IPS DF 6.9 (cell line): ENCODE measurements around the gene FAM222B.
A peak's percentile ranks its signal among the peaks of the same experiment; 100 is the strongest.
"Not testable (repeated sequence)": the region's sequence is repeated elsewhere in the genome, so short reads cannot be mapped to it uniquely, and the experiment has no call there.

ENCODE experiments used
- DNase-seq: peaks from one replicate; pipeline ENCODE4 v3.0.0-alpha.2; 2013; ENCODE audit warnings: low read depth, low spot score
- H3K27ac ChIP-seq: one replicate; pipeline ENCODE4 v1.5.1; 2013; ENCODE audit warnings: low read length, control low read depth
- H3K27me3 ChIP-seq: 2 replicates; pipeline ENCODE4 v1.6.1; 2013; ENCODE audit warnings: mild to moderate bottlenecking, low read length; ENCODE audit not compliant: control insufficient read depth, insufficient read depth
- H3K36me3 ChIP-seq: 2 replicates; pipeline ENCODE4 v1.6.1; 2013; ENCODE audit warnings: low read length; ENCODE audit not compliant: control insufficient read depth, insufficient read depth
- H3K4me1 ChIP-seq: 2 replicates; pipeline ENCODE4 v1.6.1; 2013; ENCODE audit warnings: low read length; ENCODE audit not compliant: control insufficient read depth, insufficient read depth
- H3K4me3 ChIP-seq: 2 replicates; pipeline ENCODE4 v1.5.1; 2013; ENCODE audit warnings: mild to moderate bottlenecking, low read length
- H3K9me3 ChIP-seq: 2 replicates; pipeline ENCODE4 v1.6.1; 2013; ENCODE audit warnings: low read length, inconsistent platforms; ENCODE audit not compliant: control insufficient read depth, insufficient read depth
- WGBS: extraction: QIAGEN DNeasy Blood & Tissue Kit; methylation state at CpG from one replicate; pipeline ENCODE4 v1.1.7; 2013; ENCODE audit warnings: mixed read lengths, missing lambda C conversion rate; ENCODE audit not compliant: insufficient read length, insufficient coverage; 5-methylcytosine and 5-hydroxymethylcytosine counted together

FAM222B gene

DNA sequence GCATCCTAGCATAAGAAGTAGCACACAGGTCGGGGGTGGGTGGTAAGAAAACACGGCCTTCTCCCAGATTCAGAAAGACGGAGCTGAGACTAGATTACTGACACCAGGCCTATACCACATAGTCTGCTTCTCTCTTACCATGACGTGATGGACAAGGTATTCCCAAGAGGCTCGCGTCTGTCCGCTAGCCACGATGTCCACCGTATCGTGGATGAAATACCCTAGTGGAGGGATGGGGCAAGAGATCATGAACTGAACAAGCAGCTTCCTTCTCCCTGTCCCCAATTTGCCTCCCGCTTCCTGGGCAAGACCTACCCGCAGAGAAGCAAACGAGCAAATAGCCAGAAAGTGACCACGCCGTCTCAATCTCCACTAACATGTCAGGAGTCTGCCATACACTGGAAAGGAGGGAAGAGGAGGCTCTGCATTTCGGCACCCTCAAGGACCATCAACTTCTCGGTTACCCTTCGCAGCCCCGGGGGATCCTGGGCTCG, 117.4 kb downstream of the FAM222B start:
- H3K9me3 ChIP-seq, result no peaks in the 10 kb centered on the region
- peaks cover 25% of the 10 kb centered on the region; the same call in 1 of the 2 replicates for H3K36me3 ChIP-seq
- WGBS, result no CpG with 5 or more reads among the region's 20 CpGs
- H3K27ac ChIP-seq, result no peak overlapping the region
- H3K27me3 ChIP-seq, result no peaks in the 10 kb centered on the region
- peak overlapping the region; percentile 55; the same call in 1 of the 2 replicates for H3K4me3 ChIP-seq
- no peaks in the 10 kb centered on the region for H3K4me1 ChIP-seq
- no peak for DNase-seq

DNA sequence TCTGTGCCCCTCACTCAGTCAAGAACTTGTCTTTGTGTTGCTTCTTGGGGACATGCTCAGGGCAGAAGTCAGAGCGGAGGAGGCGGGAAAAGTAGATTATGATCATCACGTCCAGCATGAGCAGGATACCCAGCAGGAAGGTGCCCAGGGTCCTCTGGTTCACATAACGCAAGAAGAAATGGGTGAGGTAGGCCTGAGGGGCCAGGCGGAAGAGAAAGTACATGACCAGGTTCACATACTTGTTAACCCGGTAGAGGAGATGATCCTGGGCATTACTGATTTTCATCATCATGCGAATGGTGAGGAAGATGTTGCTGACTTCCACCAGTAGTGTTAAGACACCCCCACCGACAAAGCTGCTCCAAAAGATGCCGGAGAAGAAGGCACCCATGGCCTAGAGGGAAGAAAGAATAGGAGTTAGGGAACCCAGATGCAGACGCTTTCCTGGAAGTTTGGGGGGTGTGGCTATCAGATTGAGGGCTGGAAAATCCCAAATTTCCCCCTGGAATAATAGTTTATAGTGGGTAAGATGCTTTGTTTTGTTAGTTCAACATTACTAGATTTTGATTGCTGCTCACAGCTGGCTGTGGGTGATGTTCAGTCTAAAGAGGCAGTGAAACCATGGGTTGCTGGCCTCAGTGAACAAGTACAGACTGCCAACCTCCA, 118.0 kb downstream of the FAM222B start:
- Histone ChIP-seq H3K36me3 (peaks cover 25% of the 10 kb centered on the region; the same call in 1 of the 2 replicates), H3K27me3 (no peaks in the 10 kb centered on the region), H3K4me3 (peak overlapping the region; percentile 55; the same call in 1 of the 2 replicates), H3K9me3 (no peaks in the 10 kb centered on the region), H3K27ac (no peak overlapping the region), H3K4me1 (no peaks in the 10 kb centered on the region)
- DNase-seq, result no peak
- no CpG with 5 or more reads among the region's 10 CpGs for WGBS

DNA sequence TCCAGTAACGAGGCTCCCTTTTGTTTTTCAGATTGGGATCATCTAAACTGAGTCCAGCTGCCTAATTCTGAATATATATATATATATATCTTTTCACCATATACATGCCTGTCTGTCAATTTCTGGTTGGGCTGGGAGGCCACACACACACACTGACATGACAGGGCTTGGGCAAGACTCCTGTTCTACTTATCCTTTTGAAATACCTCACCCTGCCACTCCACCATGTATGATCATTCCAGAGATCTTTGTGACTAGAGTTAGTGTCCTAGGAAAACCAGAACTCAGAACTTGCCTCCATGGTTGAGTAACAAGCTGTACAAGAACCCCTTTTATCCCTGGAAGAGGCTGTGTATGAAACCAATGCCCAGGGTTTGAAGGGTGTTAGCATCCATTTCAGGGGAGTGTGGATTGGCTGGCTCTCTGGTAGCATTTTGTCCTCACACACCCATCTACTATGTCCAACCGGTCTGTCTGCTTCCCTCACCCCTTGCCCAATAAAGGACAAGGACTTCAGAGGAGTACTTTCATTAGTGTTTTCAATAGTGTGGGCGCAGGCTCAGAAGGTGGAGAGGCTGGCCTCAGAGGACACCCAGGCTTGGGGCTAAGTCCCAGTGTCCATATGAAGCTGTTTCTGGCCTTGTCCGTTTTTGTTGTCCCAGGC, 118.6 kb downstream of the FAM222B start:
- not testable (repeated sequence) for H3K9me3 ChIP-seq, H3K27ac ChIP-seq, H3K4me3 ChIP-seq, H3K4me1 ChIP-seq, H3K27me3 ChIP-seq, DNase-seq
- H3K36me3 ChIP-seq, result peaks cover 25% of the 10 kb centered on the region; the same call in 1 of the 2 replicates
- no CpG with 5 or more reads among the region's 4 CpGs for WGBS

DNA sequence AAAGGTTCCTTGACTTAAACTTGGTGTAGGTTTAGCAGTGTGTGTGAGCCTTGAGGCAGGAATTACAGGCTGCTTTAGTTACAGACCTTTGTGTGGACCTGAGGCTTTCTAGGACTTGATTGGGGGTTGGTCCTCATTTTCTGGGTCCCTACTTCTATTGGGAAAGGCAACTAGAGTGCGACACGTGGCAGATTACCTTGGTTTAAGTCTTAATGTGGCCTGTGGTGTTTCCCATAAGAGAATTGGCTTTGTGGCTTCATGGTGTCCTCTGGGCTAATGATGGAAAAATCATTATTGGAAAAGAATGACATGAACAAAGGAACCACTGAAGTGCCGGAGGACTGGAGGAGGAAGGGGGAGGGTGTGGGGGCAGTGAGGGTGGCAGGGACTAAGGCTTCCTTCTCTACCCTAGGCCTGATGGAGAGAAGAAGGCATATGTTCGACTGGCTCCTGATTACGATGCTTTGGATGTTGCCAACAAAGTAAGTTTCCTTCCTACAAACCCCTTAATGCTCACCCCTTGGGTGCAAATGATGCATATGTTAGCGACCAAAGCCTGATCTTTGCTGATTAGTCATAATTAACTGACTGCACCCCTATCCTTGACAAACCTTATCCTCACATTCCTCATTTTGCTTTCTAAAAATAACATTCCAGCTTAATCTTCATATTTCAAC, 119.3 kb downstream of the FAM222B start:
- Histone ChIP-seq H3K27ac (no peak overlapping the region), H3K4me3 (no peak overlapping the region), H3K36me3 (peaks cover 25% of the 10 kb centered on the region; the same call in 1 of the 2 replicates), H3K9me3 (no peaks in the 10 kb centered on the region), H3K27me3 (no peaks in the 10 kb centered on the region), H3K4me1 (no peaks in the 10 kb centered on the region)
- DNase-seq, result no peak
- no CpG with 5 or more reads among the region's 6 CpGs for WGBS

DNA sequence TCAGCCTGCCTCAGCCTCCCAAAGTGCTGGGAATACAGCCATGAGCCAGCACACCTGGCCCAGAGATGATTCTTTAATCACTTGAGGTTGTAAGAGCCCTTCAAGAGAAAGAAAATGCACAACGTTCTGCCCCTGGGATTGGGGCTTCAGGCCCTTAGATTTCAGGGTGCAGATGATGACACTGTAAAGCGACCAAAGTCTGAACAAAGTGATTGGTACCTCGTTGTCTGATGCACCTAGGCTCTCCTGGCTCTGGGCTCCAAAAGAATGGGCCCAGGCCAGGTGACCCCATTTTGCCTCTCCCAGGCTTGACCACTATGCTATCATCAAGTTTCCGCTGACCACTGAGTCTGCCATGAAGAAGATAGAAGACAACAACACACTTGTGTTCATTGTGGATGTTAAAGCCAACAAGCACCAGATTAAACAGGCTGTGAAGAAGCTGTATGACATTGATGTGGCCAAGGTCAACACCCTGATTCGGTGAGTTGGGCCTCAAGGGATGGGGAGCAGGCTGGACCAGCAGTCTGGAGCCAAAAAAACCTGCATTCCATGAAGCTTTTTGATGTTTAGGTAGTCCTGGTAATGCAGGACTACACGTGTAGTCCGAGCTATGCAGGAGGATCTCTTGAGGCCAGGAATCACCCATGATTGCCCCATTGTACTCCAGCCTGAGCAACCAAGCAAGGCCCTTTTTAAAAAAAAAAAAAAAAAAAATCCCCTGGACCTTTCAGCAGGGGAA, 120.0 kb downstream of the FAM222B start:
- DNase-seq, result no peak

DNA sequence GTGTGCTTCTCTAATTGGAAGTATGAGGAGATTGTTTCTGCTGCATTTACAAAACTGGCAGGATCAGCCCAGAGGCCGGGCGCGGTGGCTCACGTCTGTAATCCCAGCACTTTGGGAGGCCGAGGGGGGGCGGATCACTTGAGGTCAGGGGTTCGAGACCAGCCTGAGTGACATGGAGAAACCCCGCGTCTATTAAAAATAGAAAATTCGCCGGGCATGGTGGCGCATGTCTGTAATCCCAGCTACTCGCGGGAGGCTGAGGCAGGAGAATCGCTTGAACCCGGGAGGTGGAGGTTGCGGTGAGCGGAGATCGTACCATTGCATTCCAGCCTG, 121.6 kb downstream of the FAM222B start:
- not testable (repeated sequence) for H3K27ac ChIP-seq, H3K27me3 ChIP-seq, H3K9me3 ChIP-seq, DNase-seq, H3K4me1 ChIP-seq
- H3K36me3 ChIP-seq, result peaks cover 25% of the 10 kb centered on the region; the same call in 1 of the 2 replicates
- WGBS, result no CpG with 5 or more reads among the region's 19 CpGs
- peak overlapping the region; percentile 80; the same call in 1 of the 2 replicates for H3K4me3 ChIP-seq

More for the DNA sequence above, 120.0 kb downstream of the FAM222B start:
- Histone ChIP-seq H3K27me3 (no peaks in the 10 kb centered on the region), H3K4me3 (no peak overlapping the region), H3K9me3 (no peaks in the 10 kb centered on the region), H3K36me3 (peaks cover 25% of the 10 kb centered on the region; the same call in 1 of the 2 replicates), H3K27ac (no peak overlapping the region), H3K4me1 (no peaks in the 10 kb centered on the region)
- no CpG with 5 or more reads among the region's 7 CpGs for WGBS

DNA sequence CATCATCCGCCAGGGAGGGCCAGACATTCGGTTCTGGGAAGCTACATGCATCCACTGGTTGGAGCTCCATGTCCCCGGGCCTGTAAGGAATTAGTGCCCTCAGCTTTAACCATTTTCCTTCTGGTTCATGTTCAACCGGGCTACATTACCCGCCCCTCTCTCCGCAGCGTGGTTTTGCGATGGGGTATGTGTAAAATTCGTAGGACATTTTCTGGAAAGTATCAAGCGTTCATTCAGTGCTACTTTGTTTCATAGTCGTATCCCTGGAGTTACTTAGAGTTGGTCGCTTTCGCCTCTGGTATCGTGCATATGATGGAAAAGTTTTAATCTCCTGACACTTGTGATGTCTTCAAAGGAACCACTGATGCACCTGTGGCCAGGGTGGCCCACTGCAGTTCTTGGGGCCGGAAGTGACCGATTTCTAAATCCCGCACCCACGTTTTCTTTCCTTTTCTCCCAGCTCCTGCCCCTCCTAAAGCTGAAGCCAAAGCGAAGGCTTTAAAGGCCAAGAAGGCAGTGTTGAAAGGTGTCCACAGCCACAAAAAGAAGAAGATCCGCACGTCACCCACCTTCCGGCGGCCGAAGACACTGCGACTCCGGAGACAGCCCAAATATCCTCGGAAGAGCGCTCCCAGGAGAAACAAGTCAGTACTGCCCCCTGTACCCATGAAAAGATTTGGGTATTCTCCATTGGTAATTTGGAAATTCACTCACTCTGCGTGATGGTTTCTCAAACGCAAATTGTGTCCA, 122.2 kb downstream of the FAM222B start:
- no peaks in the 10 kb centered on the region for H3K4me1 ChIP-seq
- WGBS, result no CpG with 5 or more reads among the region's 30 CpGs
- no peak for DNase-seq
- H3K36me3 ChIP-seq, result peaks cover 26% of the 10 kb centered on the region; the same call in 1 of the 2 replicates
- no peaks in the 10 kb centered on the region for H3K9me3 ChIP-seq
- peak overlapping the region; percentile 80 for H3K4me3 ChIP-seq
- H3K27ac ChIP-seq, result no peak overlapping the region
- no peaks in the 10 kb centered on the region for H3K27me3 ChIP-seq

DNA sequence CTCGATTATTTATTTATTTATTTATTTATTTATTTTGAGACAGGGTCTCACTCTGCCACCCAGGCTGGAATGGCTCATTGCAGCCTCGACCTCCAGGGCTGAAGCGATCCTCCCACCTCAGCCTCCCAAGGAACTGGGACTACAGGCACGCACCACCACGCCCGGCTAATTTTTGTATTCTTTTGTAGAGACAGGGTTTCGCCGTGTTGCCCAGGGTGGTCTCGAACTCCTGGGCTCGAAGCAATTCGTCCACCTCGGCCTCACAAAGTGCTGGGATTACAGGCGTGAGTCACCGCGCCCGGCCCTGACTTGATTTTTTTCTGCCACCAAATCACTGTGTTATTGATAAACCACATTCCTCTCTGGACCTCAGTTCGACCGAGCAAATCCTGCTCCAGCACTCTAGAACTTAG, 123.6 kb downstream of the FAM222B start:
- no peak for DNase-seq
- Histone ChIP-seq H3K4me1 (no peaks in the 10 kb centered on the region), H3K27me3 (no peaks in the 10 kb centered on the region), H3K27ac (no peak overlapping the region), H3K4me3 (peak overlapping the region; percentile 57; the same call in 1 of the 2 replicates), H3K9me3 (no peaks in the 10 kb centered on the region), H3K36me3 (peaks cover 33% of the 10 kb centered on the region)
- WGBS, result no CpG with 5 or more reads among the region's 18 CpGs

DNA sequence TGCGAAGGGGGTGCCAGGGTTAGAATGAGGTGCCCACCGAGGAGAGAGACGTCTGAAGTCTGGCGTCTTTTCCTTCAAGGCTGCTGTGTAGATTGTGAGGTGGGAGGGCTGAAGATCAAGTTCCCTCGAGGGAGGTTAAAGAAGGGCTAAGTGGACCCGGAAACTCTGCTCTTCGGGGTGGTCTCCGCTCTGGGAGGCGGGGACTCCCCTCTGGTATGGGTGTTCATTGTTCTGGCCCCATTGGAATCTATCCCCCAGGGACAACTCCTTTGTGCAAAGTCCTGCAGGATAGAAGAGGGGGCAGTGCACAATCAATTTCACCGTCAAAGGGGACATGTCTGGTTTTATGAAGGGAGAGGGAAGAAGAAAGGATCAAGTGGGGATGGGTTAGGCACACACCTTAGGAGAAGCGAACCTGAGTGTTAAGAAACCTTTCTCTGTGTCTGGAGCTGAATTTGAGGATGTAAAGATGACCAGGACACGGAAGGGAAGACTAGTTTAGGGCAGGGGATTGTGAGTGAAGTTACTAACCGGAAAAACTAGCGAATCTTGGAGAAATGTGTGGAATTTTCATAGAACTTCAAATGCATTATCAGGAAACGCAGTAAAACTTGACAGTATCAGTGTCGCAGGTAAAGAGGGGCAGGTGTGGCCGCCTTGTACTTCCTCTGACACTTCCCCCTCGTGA, 124.1 kb downstream of the FAM222B start:
- Histone ChIP-seq H3K4me3 (peak overlapping the region; percentile 58; the same call in 1 of the 2 replicates), H3K36me3 (peaks cover 31% of the 10 kb centered on the region), H3K9me3 (no peaks in the 10 kb centered on the region), H3K4me1 (no peaks in the 10 kb centered on the region), H3K27ac (peak overlapping the region; percentile 38), H3K27me3 (no peaks in the 10 kb centered on the region)
- WGBS, result no CpG with 5 or more reads among the region's 18 CpGs
- DNase-seq, result no peak
